DMS153 treated with DMSO at 0.1 percent for 48 hours (cell line): Measurements from ENCODE around the gene RERE.
A peak's percentile ranks its signal among the peaks of the same experiment; 100 is the strongest.
"Not testable (repeated sequence)": the region's sequence is repeated elsewhere in the genome, so short reads cannot be mapped to it uniquely, and the experiment has no call there.

Experiments
- DNase-seq: peaks from one replicate; lab custom pipeline; 2025; ENCODE audit not compliant: unreplicated experiment; lab: John Stamatoyannopoulos, UW

RERE gene

DNA sequence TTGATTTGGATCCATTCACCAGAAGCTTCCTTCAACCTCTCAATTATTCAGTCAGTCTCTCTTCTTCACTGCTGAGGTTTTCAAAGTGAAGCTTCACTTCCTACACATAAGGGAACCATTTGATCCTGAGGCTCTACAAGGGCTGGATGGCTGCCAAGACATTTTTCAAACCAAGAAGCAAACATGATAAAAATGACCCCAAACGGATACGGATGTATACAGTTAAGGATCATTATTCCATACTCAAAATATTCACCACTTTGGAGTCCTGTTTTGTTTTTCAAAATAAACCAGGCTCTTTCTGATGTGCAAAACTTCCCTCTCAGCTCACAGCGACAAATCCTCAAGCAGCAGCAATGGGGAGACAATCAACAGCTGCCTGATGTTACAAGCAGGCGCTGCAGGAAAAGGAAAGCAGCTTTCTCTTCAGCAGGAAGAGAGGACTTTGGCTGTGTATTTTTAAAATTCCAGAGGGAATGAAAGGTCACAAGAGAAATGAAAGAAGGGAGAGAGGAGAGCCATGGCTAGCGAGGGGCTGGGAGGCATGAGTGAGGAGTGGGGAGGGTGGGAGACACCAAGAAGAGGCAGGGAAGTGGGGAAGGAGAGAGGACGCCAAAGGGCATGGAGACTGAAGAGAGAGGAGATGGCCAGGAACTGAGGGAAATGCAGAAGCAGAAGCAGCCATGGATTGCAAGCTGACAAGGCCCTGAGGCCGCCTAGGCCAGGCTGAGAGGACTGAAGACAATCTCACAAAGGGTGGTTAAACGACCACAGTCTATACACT, 354.1 kb downstream of the RERE start:
- DNase-seq = peak; percentile 83

- DNase-seq = no peak
Measured at GRCh38 chr1:8462371-8462892, 355.0 kb downstream of the RERE start.

DNA sequence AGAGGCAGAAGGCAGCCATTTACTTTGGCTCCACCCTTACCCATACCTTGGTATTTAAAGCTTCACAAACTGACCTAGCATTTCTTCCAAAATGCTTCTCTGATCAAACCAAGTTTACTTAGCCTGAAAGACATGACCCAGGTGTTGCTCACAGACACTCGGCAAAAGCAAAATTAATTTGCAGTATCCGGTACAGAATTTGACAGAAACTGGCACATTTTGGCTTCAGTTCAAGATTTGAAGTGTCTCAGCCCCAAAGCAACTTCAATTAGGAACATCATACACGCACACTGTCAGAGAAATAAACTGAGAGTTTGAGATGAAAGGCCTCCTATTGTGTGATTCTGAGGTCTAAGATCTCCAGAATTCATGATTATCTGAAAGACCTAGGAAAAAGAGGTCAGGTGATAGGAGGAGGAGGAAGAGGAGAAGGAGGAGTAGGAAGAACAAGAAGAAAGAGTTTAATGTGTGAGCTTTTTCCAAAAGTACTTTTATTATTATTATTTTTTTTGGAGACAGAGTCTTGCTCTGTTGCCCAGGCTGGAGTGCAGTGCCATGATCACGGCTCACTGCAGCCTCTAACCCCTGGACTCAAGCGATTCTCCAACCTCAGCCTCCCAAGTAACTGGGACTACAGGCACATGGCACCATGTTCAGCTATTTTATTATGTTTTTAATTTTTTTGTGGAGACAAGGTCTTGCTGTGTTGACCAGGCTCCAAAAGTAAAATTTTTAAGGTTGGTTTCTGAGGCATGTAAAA, 355.9 kb downstream of the RERE start:
- DNase-seq = no peak

GRCh38 chr1:8460784-8461183, 356.7 kb downstream of the RERE start:
- DNase-seq = no peak

- DNase-seq = no peak
Measured at GRCh38 chr1:8460132-8460544, 357.3 kb downstream of the RERE start.

DNA sequence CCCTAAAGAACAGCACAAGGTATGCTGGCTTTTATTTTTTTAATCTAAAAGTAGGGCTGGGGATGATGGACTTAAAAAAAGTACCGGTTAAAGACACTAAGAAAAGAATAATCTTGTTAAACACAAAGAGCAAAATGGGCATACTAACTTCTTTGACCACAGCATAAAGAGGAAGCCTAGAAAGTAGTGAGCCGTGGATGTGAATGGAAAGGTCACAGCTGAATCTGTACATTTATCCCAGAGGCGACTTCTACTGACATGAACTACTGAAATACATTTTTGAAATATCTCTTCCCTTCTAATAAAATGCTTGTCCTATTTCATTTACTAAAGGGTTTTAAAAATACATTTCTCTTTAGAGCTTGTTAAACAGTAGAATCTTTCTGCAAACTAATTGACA, 358.8 kb downstream of the RERE start:
- DNase-seq = no peak

DNA sequence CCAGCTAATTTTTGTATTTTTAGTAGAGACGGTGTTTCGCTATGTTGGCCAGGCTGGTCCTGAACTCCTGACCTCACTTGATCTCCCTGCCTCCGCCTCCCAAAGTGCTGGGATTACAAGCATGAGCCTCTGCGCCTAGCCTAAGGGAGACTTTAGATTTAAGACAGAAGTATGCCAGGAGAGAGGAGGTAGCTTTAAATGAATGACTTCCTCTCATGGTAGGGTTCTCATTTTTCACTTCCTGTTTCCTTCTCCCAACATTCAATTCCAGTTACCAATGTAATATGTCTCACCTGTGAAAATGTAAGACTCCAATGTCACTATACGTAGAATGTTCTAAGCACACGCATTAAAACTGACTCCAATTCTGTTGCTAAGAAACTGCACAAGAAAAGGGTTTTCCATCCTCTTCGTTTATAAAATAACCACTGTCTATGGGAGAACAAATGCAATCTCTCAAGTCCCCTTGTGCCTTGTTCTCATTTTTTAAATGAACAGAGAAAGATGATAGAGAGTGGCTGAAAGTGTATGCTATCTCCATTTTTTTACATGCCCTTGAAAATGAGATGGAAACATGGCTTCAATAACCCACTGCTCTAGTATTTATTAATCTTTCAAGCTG, 359.6 kb downstream of the RERE start:
- DNase-seq = peak; percentile 36

GRCh38 chr1:8456991-8457390, 360.4 kb downstream of the RERE start:
- no peak for DNase-seq

- no peak for DNase-seq
Measured at GRCh38 chr1:8456308-8456912, 361.0 kb downstream of the RERE start.

DNA sequence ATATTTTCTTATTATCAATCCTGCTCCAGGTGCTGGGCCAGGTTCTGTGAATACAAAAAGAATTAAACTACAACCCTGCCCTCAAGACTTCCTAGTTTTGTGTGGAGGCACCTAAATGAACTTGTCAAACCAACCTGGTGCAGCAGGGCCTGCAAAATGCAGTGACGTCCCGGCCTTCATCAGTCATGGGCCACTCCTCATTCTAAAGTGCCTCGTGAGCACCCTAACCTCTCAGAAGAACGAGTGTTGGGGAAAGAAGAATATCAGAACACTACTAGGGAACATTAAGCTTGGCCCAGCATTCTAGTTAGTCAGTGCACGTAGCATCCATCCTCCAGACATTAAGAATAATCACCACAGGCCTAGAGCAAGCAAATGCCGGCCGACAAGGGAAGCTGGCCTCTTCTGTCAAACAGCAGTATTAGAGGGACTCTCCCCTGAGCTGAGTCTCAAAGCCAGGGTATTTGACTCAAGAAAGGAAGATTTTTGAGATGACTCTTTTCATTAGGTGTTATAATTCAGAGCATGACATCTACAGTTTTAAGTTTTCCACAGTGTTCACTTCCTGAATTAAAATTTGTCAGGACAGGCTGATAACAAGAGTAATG, 361.6 kb downstream of the RERE start:
- DNase-seq = no peak

GRCh38 chr1:8450312-8450711, 367.1 kb downstream of the RERE start:
- DNase-seq = no peak

GRCh38 chr1:8448911-8449661, 368.4 kb downstream of the RERE start:
- DNase-seq = no peak

DNA sequence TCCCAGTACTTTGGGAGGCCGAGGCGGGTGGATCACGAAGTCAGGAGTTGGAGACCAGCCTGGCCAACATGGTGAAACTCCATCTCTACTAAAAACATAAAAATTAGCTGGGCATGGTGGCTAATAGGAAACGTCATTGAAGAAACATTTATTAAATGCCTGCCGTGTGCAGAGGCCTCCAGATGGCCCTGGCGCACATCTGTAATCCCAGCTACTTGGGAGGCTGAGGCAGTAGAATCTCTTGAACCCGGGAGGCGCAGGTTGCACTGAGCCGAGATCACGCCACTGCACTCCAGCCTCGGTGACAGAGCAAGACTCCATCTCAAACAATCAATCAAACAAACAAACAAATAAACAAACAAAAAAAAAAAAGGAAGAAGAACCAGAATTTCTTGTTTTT, 368.9 kb downstream of the RERE start:
- DNase-seq = not testable (repeated sequence)

GRCh38 chr1:8447616-8448150, 369.8 kb downstream of the RERE start:
- no peak for DNase-seq

- not testable (repeated sequence) for DNase-seq
Measured at GRCh38 chr1:8446119-8446518, 371.3 kb downstream of the RERE start.

DNA sequence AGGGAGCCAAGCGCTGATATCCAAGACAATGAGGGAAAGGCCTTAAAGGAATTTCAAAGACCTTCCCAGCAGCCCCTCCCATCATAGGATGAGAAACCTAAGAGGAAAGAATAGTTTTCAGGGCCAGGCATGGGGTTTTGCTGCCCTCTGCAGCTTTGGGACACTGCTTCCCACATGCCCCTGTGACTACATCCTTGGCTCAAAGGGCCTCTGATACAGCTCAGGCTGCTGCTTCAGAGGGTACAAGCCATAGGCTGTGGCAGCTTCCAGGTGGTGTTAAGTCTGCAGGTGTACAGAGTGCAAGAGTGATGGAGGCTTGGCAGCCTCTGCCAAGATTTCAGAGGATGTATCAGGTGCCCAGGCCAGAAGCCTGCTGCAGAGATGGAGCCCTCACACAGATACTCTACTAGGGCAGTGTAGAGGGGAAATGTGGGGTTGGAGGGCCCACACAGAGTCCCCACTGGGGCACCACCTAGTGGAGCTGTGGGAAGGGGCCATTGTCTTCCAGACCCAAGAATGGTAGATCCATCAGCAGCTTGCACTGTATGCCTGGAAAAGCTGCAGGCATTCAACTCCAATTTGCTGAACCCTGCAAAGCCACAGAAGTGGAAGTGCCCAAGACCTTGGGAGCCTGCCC, 373.8 kb downstream of the RERE start:
- no peak for DNase-seq

DNA sequence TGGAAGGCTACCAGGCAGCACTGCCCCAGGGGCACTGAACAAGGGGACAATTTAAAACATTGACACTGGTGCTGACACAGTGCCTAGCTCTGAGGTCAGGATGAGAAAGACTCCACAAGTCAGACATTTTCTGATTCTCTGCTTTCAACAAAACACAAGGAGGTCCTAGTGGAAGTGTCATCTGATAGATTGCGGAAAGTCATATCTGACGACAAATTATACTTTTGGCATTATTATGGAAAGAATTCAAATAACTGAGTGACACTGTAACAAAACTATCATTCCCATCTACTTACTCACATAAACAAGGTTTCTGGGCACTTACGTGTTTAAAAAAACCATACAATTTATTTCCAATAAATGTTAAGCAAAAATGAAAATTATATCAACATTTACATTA, 376.0 kb downstream of the RERE start:
- no peak for DNase-seq

DNA sequence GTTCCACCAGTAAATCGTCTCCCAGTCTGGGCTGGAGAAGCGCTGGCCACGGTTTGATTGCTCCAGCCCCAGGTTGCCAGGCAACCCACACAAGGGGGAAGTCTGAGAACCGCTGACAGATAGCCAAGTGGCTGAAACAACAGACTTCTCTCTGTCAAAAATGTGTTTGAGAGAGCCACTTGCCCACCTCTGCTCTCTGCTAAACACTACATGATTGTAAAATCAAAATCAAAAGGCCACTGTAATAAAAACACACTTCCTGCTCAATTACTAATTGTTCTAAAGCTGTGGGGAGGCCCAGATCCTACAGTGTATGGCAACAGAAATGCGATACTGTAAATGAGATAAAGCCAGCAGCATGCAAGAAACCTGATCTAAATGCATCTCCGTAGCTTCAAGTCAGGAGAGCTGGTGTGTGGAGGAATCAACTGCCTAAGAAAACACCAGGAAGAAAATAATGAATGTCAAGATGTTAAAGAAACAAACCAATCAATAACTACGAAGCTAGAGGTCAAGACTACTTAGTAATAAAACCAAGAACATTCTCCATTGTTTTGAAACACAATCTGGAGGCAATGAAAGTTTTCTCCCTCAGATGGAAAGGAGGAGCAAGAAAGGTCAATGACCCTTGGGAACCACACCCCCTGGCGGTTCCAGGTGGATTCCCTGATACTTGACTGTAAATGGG, 378.3 kb downstream of the RERE start:
- peak; percentile 99 for DNase-seq

- no peak for DNase-seq
Measured at GRCh38 chr1:8438489-8438888, 379.0 kb downstream of the RERE start.
